ENCODE measurements around the gene CAMKMT. TPM values are rescaled to one million over a fixed set of nuclear protein-coding genes. Genes with fewer than 3 reads are reported as not detected.

Gene CAMKMT
- total RNA-seq, 1 donor from 2014 or later = 11.4 TPM

- intact Hi-C loops (cut with micrococcal nuclease) = no loop called here
These were observed 322.8 kb downstream of the CAMKMT start for GRCh38 chr2:44684559-44684958.

GRCh38 chr2:44686561-44686960, 324.8 kb downstream of the CAMKMT start:
- intact Hi-C loops (cut with micrococcal nuclease) = no loop called here

- intact Hi-C loops (cut with micrococcal nuclease) = no loop called here
These were observed 326.1 kb downstream of the CAMKMT start for GRCh38 chr2:44687686-44688455.

GRCh38 chr2:44688456-44689124, 326.8 kb downstream of the CAMKMT start:
- intact Hi-C loops (cut with micrococcal nuclease) = no loop called here

- intact Hi-C loops (cut with micrococcal nuclease) = no loop called here
These were observed 327.8 kb downstream of the CAMKMT start for GRCh38 chr2:44689516-44689915.

GRCh38 chr2:44691174-44691785, 329.5 kb downstream of the CAMKMT start:
- intact Hi-C loops (cut with micrococcal nuclease) = no loop called here

- intact Hi-C loops (cut with micrococcal nuclease) = no loop called here
These were observed 331.1 kb downstream of the CAMKMT start for GRCh38 chr2:44692821-44693220.

- intact Hi-C loops (cut with micrococcal nuclease) = no loop called here
These were observed 339.1 kb downstream of the CAMKMT start for GRCh38 chr2:44700824-44701223.

GRCh38 chr2:44705356-44705755, 343.6 kb downstream of the CAMKMT start:
- intact Hi-C loops (cut with micrococcal nuclease) = no loop called here

GRCh38 chr2:44705876-44706480, 344.2 kb downstream of the CAMKMT start:
- intact Hi-C loops (cut with micrococcal nuclease) = no loop called here

GRCh38 chr2:44706681-44707553, 345.2 kb downstream of the CAMKMT start:
- intact Hi-C loops (cut with micrococcal nuclease) = no loop called here

GRCh38 chr2:44707945-44708660, 346.4 kb downstream of the CAMKMT start:
- intact Hi-C loops (cut with micrococcal nuclease) = no loop called here

- intact Hi-C loops (cut with micrococcal nuclease) = no loop called here
These were observed 346.9 kb downstream of the CAMKMT start for GRCh38 chr2:44708661-44709000.

- intact Hi-C loops (cut with micrococcal nuclease) = no loop called here
These were observed 351.4 kb downstream of the CAMKMT start for GRCh38 chr2:44713170-44713569.

GRCh38 chr2:44715671-44716081, 353.9 kb downstream of the CAMKMT start:
- intact Hi-C loops (cut with micrococcal nuclease) = no loop called here

- intact Hi-C loops (cut with micrococcal nuclease) = no loop called here
These were observed 354.4 kb downstream of the CAMKMT start for GRCh38 chr2:44716131-44716530.

GRCh38 chr2:44718431-44718830, 356.7 kb downstream of the CAMKMT start:
- intact Hi-C loops (cut with micrococcal nuclease) = no loop called here

GRCh38 chr2:44719562-44719961, 357.8 kb downstream of the CAMKMT start:
- intact Hi-C loops (cut with micrococcal nuclease) = no loop called here

GRCh38 chr2:44722026-44722625, 360.4 kb downstream of the CAMKMT start:
- intact Hi-C loops (cut with micrococcal nuclease) = no loop called here

GRCh38 chr2:44723921-44724320, 362.2 kb downstream of the CAMKMT start:
- intact Hi-C loops (cut with micrococcal nuclease) = no loop called here

Data from T-helper 1 cell treated with Interleukin-12 subunit alpha and Interleukin-12 subunit beta and Interleukin-4 antibody, amounts not matched to agents 30 ng/mL and 1 ng/mL, for 36 hours (primary cell).